Central memory CD8-positive, alpha-beta T cell (primary cell): Measurements from ENCODE around the gene APAF1.
A peak's percentile ranks its signal among the peaks of the same experiment; 100 is the strongest.
"Not testable (repeated sequence)": the region's sequence is repeated elsewhere in the genome, so short reads cannot be mapped to it uniquely, and the experiment has no call there.

Experiments
- ATAC-seq: fragments of 150-1000 bp; cut with Tn5 transposase; replicated peaks from 2 replicates; pipeline ENCODE4 v1.10.0; 2022; ENCODE audit warnings: mild to moderate bottlenecking, moderate FRiP score, moderate number of reproducible peaks; ENCODE audit not compliant: poor library complexity, severe bottlenecking; ENCODE audit errors: extremely low read depth
- DNase-seq, 2 donors: peaks; one replicate each; pipeline ENCODE4 v3.0.0; 2021; ENCODE audit warnings: low spot score in 2 of 2
- H3K27ac Mint-ChIP-seq: one replicate; pipeline ENCODE4 v1.8.0; 2022; ENCODE audit warnings: low read depth, mild to moderate bottlenecking, moderate library complexity, mixed read lengths
- H3K27me3 Mint-ChIP-seq: one replicate; pipeline ENCODE4 v1.8.0; 2022; ENCODE audit warnings: mixed read lengths
- H3K36me3 Mint-ChIP-seq: one replicate; pipeline ENCODE4 v1.8.0; 2022; ENCODE audit warnings: mild to moderate bottlenecking, moderate library complexity, mixed read lengths; ENCODE audit not compliant: insufficient read depth
- H3K4me1 Mint-ChIP-seq: one replicate; pipeline ENCODE4 v1.8.0; 2022; ENCODE audit warnings: mixed read lengths
- H3K4me3 Mint-ChIP-seq: one replicate; pipeline ENCODE4 v1.8.0; 2022; ENCODE audit warnings: mild to moderate bottlenecking, moderate library complexity, mixed read lengths
- H3K9me3 Mint-ChIP-seq: one replicate; pipeline ENCODE4 v1.8.0; 2022; ENCODE audit warnings: mixed read lengths

The APAF1 gene

DNA sequence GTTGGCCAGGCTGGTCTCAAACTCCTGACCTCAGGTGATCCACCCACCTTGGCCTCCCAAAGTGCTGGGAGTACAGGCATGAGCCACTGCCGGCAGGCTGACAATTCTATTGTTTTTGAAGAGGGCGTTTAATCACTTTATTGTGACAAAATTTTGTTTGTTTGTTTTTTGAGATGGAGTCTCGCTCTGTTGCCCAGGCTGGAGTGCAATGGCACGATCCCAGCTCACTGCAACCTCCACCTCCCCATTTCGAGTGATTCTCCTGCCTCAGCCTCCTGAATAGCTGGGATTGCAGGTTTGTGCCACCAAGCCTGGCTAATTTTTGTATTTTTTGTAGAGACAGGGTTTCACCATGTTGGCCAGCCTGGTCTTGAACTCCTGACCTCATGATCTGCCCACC, 2.3 kb upstream of the APAF1 start:
- Mint-ChIP-seq H3K36me3 (peaks cover 12% of the 10 kb centered on the region), H3K4me1 (peaks cover 16% of the 10 kb centered on the region), H3K4me3 (peak overlapping the region; percentile 99)
- H3K27me3 Mint-ChIP-seq, H3K27ac Mint-ChIP-seq, ATAC-seq, DNase-seq, H3K9me3 Mint-ChIP-seq: not testable (repeated sequence)

- no peaks in the 10 kb centered on the region for H3K9me3 Mint-ChIP-seq
- ATAC-seq (peak; percentile 1), DNase-seq (no peak)
- peak overlapping the region; percentile 99 for H3K4me3 Mint-ChIP-seq
- no peaks in the 10 kb centered on the region for H3K27me3 Mint-ChIP-seq
- peak overlapping the region; percentile 94 for H3K27ac Mint-ChIP-seq
- peaks cover 19% of the 10 kb centered on the region for H3K4me1 Mint-ChIP-seq
- H3K36me3 Mint-ChIP-seq: peaks cover 18% of the 10 kb centered on the region
These were observed 718 bp upstream of the APAF1 start for GRCh38 chr12:98644433-98644711.

- DNase-seq: no peak
- Mint-ChIP-seq H3K9me3 (no peaks in the 10 kb centered on the region), H3K27me3 (no peaks in the 10 kb centered on the region), H3K27ac (peak overlapping the region; percentile 94), H3K4me1 (peaks cover 18% of the 10 kb centered on the region), H3K36me3 (peaks cover 24% of the 10 kb centered on the region), H3K4me3 (peak overlapping the region; percentile 99)
- no peak for ATAC-seq
These were observed 530 bp downstream of the APAF1 start for GRCh38 chr12:98645572-98646067.

DNA sequence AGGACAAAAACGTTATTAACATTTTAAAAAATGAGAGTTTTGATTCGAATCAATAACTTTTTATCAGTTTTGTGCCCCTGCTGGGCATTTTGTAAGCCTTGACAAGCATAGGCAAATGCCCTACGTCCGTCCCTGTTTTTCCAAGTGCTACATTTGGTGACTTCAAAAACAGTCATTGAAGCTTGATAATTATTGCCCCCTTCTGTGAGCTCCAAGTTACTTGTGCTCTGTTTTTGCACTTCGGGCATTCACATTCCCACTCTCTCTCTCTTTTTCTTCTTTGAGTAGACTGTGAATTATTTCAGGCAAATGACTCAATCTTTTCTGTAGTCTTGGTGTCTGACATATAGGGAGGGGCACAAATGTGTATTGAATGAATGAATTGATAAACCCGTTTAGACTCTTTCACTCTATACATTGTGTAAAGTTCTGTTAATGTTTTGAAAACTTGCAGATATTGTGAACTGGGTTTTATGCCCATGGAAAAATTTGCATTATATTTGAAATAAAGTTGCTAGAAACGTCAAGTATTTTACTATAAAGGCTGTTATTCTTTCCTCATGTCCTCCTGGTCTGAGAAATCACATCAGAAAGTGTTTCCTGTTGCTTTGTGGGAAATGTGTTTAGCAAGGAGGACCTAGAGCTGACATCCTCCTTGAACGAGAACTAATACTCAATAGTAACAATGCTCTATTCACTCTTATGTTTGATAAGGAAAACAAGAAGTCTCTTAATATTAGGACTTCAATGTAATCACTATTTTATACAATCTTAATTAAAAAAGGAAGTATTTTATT, 1.4 kb downstream of the APAF1 start:
- Mint-ChIP-seq H3K27me3 (no peaks in the 10 kb centered on the region), H3K9me3 (no peaks in the 10 kb centered on the region), H3K4me1 (peaks cover 14% of the 10 kb centered on the region), H3K4me3 (peak overlapping the region; percentile 99), H3K27ac (peak overlapping the region; percentile 94), H3K36me3 (peaks cover 31% of the 10 kb centered on the region)
- DNase-seq: no peak
- ATAC-seq: no peak

DNA sequence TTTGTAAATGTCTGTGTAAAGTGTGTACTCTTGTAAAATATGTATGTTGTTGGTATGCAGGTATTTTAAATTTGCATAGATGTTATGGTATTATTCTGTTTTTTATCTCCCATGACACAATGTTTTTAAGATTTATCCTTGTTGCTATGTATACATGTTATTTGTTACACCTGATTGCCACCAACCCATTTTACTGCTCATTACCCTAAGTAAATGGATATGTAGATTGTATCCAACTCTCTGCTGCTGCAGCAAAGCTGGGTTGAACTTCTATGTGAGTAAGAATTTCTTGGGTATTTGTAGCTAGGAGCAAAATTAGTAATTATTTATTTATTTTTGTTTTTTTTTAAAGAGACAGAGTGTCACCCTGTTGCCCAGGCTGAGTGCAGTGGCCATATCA, 6.2 kb downstream of the APAF1 start:
- Mint-ChIP-seq H3K36me3 (peaks cover 30% of the 10 kb centered on the region), H3K27me3 (no peaks in the 10 kb centered on the region), H3K9me3 (no peaks in the 10 kb centered on the region), H3K27ac (no peak overlapping the region), H3K4me1 (peaks cover 16% of the 10 kb centered on the region), H3K4me3 (no peak overlapping the region)
- no peak for DNase-seq
- no peak for ATAC-seq

- H3K27ac Mint-ChIP-seq: no peak overlapping the region
These were observed 8.9 kb downstream of the APAF1 start for GRCh38 chr12:98653866-98654493.

DNA sequence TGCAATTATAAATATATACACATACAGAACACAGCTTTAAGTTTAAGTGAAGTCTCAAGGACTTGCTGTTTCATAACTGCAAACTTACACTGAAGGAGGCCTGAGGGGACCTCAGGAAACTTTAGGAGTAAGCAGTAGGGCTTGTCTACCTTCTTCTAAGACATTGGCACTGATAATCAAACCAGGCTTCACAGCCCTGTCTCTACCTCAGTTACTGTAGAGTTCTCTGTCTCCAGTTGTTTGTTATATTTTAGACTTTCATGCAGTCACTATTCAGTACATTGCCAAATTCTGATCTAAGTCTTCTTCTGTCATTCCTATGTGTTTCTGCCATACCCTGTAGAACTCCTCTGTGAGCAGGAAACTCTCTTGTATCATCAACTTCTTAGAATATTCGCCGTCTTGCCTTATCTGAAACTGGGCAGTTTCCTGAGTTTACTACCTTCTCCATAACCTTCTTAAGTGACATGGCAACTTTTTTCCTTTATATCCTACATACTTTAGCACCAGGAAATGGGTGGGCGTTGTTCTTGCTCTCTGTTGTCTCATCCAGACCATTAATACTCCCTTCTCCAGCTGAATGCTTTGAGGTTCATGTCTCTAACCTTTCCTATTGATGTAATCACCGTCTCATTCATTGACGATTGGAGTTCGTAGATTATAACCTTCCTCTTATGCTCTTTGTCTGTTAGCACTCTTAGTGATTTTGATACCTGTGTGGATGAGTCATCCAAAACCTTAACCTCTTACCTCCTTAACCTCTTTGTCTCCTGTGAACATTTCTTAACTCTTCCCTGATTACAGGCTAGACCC, 11.4 kb downstream of the APAF1 start:
- Mint-ChIP-seq H3K9me3 (no peaks in the 10 kb centered on the region), H3K4me1 (peaks cover 15% of the 10 kb centered on the region), H3K27me3 (no peaks in the 10 kb centered on the region), H3K27ac (no peak overlapping the region), H3K36me3 (peaks cover 36% of the 10 kb centered on the region), H3K4me3 (no peak overlapping the region)
- DNase-seq: no peak
- ATAC-seq: no peak

More at GRCh38 chr12:98653866-98654493, 8.9 kb downstream of the APAF1 start:
- Mint-ChIP-seq H3K4me1 (peaks cover 15% of the 10 kb centered on the region), H3K9me3 (no peaks in the 10 kb centered on the region), H3K27me3 (no peaks in the 10 kb centered on the region), H3K36me3 (peaks cover 33% of the 10 kb centered on the region), H3K4me3 (no peak overlapping the region)
- DNase-seq (no peak), ATAC-seq (peak; percentile 62)

DNA sequence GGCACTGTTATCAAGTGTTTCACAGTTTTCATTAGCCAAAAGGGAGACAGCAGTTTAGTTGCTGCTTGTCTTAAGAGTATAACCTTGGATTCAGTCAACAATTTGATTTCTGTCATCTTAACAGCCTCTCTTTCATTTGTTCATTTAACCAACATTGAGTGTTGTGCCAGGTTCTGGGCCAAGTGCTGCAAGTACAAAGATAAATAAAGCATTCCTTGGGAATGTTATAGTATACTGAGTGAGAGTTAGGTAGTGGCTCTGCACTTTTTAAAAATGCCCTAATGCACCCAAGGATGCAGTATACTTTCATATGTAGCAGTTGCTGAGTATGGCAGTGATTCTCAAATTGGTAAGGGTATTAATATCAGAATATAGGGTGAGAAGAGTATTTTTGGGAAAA, 15.4 kb downstream of the APAF1 start:
- Mint-ChIP-seq H3K4me3 (no peak overlapping the region), H3K27ac (no peak overlapping the region), H3K36me3 (peaks cover 50% of the 10 kb centered on the region), H3K9me3 (no peaks in the 10 kb centered on the region), H3K4me1 (peaks cover 11% of the 10 kb centered on the region), H3K27me3 (no peaks in the 10 kb centered on the region)
- no peak for DNase-seq
- ATAC-seq: no peak

DNA sequence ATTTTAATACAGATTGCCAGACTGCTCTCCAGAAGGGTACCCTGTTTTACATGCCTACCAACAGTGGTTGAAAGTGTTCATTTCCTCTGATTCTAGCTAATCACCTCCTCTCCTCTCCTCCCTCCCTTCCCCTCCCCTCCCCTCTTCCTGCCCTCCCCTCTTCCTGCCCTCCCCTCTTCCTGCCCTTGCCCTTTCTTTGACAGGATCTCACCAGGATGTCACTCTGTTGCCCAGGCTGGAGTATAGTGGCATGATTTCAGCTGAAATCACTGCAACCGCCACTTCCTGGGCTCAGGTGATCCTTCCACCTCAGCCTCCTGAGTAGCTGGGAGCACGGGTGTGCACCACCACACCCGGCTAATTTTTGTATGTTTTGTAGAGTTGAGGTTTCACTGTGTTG, 24.7 kb downstream of the APAF1 start:
- Mint-ChIP-seq H3K27me3 (no peaks in the 10 kb centered on the region), H3K4me3 (no peak overlapping the region), H3K4me1 (peaks cover 5% of the 10 kb centered on the region), H3K36me3 (peaks cover 46% of the 10 kb centered on the region), H3K9me3 (no peaks in the 10 kb centered on the region), H3K27ac (peak overlapping the region; percentile 72)
- ATAC-seq (no peak), DNase-seq (no peak)

DNA sequence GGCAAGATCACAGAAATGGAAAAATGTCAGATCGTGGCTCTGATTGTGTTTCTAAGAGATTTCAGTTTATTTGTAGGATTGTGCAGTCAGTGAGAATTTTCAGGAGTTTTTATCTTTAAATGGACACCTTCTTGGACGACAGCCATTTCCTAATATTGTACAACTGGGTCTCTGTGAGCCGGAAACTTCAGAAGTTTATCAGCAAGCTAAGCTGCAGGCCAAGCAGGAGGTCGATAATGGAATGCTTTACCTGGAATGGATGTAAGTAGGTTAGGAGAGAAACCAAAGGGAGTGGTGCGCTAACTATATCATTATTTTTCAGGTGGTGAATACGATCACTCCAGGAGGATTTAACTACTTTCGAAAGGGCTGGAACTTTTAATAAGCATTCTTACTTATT, 26.4 kb downstream of the APAF1 start:
- Mint-ChIP-seq H3K27me3 (no peaks in the 10 kb centered on the region), H3K27ac (no peak overlapping the region), H3K9me3 (no peaks in the 10 kb centered on the region), H3K36me3 (peaks cover 39% of the 10 kb centered on the region), H3K4me1 (peaks cover 4% of the 10 kb centered on the region), H3K4me3 (no peak overlapping the region)
- DNase-seq (no peak), ATAC-seq (no peak)

- no peak overlapping the region for H3K4me3 Mint-ChIP-seq
- H3K4me1 Mint-ChIP-seq: no peaks in the 10 kb centered on the region
- ATAC-seq: no peak
- peak overlapping the region; percentile 19 for H3K27ac Mint-ChIP-seq
- H3K36me3 Mint-ChIP-seq: peaks cover 27% of the 10 kb centered on the region
- no peak for DNase-seq
- H3K9me3 Mint-ChIP-seq: no peaks in the 10 kb centered on the region
- H3K27me3 Mint-ChIP-seq: no peaks in the 10 kb centered on the region
These were observed 29.8 kb downstream of the APAF1 start for GRCh38 chr12:98674841-98675240.

DNA sequence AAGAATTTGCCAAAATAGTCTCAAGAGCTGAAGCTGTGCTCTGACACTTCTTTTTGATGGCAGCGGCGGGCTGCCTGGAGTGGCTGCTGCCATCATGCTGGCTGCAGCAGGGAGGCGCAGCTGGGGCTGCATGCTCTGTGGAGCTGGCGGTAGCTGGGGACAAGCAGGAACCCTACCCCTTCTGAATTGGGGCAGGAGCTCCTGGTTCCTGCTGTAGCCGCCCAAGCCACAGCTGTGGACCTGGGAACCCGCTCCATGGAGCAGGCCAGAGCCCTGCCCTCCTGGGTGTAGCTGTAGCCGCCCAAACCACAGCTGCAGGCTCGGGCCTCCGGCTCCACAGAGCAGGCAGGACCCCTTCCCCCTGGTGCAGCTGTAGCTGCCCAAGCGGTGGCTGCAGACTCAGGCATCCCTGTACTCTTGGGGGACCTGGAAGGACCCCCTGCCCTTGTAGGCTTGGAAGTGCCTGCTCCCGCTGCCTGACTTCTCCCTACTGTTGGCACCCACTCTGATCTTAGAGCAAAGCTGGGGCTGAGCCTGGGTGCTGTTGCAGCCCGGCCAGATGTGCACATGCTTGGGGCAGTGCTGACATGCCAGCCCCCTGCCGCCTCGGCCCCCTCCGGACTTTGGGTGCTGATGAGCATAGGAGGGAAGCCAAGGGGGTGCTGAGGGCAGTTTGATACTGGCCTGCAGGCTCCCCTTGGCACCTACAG, 33.3 kb downstream of the APAF1 start:
- DNase-seq: no peak
- no peak for ATAC-seq
- Mint-ChIP-seq H3K27ac (no peak overlapping the region), H3K4me3 (no peak overlapping the region), H3K27me3 (no peaks in the 10 kb centered on the region), H3K36me3 (peaks cover 37% of the 10 kb centered on the region), H3K4me1 (no peaks in the 10 kb centered on the region), H3K9me3 (no peaks in the 10 kb centered on the region)
